Mucosa of rectum (tissue), 2 donors: ENCODE data around the gene POU3F1.
A peak's percentile ranks its signal among the peaks of the same experiment; 100 is the strongest.

Source experiments
- H3K27ac ChIP-seq, 2 donors: one replicate each; pipeline ENCODE4 v1.7.0; 2013; ENCODE audit warnings: inconsistent platforms in 2 of 2, low read depth in 2 of 2, low read length in 2 of 2
- H3K27me3 ChIP-seq, 2 donors: one replicate each; pipeline ENCODE4 v1.7.0; 2013; ENCODE audit warnings: low read length in 2 of 2; ENCODE audit not compliant: control insufficient read depth in 2 of 2, insufficient read depth in 2 of 2
- H3K36me3 ChIP-seq, 2 donors: one replicate each; pipeline ENCODE4 v1.7.0; 2013; ENCODE audit warnings: low read length in 2 of 2; ENCODE audit not compliant: control insufficient read depth in 2 of 2, insufficient read depth in 2 of 2
- H3K4me1 ChIP-seq, 2 donors: one replicate each; pipeline ENCODE4 v1.7.0; 2013; ENCODE audit warnings: low read length in 2 of 2, mild to moderate bottlenecking in 1 of 2; ENCODE audit not compliant: control insufficient read depth in 2 of 2, insufficient read depth in 2 of 2
- H3K4me3 ChIP-seq, 2 donors: one replicate each; pipeline ENCODE4 v1.7.0; 2013; ENCODE audit warnings: low read length in 2 of 2
- H3K9ac ChIP-seq, 2 donors: one replicate each; pipeline ENCODE4 v1.7.0; 2013; ENCODE audit warnings: low read length in 2 of 2, low read depth in 1 of 2, mild to moderate bottlenecking in 1 of 2
- H3K9me3 ChIP-seq, 2 donors: one replicate each; pipeline ENCODE4 v1.7.0; 2013; ENCODE audit warnings: low read length in 2 of 2; ENCODE audit not compliant: control insufficient read depth in 2 of 2
- donor health status: healthy.
- donor health status: Normal muscosa, but diverticular disease.

Gene POU3F1

DNA sequence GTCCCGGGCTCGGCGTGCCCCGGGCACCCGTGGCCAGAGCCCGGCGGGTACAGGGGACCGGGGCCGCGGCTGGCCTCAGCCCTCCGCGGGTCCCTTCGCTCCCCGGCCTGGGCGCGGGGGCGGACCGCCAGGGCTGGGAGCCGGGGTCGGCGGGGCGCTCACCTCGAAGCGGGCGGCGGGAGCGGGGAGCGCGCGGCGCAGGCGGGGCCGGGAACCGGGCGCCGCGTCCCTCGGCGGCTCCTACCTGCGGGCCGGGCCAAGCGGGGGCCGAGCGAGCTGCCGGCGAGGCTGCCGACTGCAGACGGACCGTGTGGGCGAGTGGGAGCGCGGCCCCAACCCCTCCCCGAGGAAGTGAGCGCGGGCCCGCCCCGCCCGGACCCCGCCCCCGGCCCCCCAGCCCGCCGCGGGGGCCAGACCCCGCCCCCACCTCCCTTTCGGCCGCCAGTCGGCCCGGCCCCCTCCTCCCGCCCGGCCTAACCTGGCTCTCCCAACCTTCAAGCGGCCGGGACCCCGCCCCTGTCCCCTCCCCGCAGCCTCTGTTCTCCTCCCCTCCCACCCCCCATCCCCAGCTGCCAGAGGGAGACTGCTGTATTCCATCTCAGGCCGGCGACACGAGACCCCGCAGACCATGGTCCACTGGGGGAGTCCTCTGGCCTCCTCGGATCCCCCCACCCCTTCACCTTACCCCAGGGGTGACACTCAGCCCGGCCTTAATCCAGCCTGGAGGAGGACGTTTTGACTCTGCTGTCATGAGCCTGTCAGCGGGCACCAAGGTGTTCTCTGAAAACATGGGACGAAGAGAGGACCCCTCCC lies 41.2 kb downstream of the POU3F1 start, which contains the start of gene FHL3:
FHL3 (minus strand) TSS at position 320 of the 813 bp plus-strand sequence. CDS start 6,102 bp downstream, outside the sequence.
- Histone ChIP-seq H3K27ac (peak within 1 kb of the TSS; percentile 61 to 72), H3K27me3 (peaks cover 4 to 14% of the 10 kb centered on the region in 2 donors), H3K9me3 (no peaks in the 10 kb centered on the region), H3K36me3 (no peaks in the 10 kb centered on the region), H3K4me1 (peaks cover 11 to 15% of the 10 kb centered on the region in 2 donors), H3K9ac (peak within 1 kb of the TSS; percentile 70 to 72), H3K4me3 (peak within 1 kb of the TSS; percentile 65 to 75)

DNA sequence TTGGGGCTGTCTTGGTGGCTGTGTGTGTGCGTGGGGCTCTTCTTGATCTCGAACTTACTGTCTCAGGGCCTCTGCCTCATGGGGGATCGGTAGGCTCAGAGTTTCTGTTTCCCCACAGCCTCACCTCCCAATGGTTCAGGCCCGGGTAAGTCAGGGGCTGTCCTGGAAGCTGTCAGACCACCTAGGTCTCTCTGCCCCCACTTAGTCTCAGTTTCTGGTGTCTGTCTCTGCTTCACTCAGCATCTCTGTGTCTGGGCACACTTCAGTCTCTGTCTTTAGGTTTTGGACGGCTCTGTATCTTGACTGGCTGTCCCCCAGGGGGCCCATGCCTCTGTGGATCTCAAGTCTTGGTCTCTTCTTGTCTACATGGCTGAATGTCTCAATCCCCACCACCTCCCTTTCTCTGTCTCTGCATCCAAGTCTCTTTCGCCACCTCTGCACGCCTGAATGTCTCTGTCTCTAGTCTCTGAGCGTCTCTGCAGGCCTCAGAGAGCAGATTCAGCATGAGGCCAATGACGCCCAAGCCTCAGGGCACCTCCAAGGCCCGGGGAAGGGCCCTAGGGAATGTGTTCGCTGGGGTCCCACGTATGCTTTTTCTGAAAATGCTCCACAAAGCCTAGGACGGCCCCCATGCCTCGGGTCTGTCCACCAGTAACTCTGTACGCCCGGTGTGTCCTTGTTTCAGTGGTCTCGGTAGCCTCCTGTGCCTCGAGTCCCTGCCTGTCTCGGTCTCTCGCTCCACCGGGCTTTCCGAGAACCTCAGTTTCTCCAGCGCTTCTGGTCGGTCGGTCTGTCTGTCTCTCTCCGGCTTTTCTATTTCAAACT lies 42.1 kb downstream of the POU3F1 start:
- Histone ChIP-seq H3K27ac (peak overlapping the region; percentile 56 to 72), H3K4me1 (peaks cover 19 to 22% of the 10 kb centered on the region in 2 donors), H3K27me3 (peaks cover 4 to 14% of the 10 kb centered on the region in 2 donors), H3K9ac (peak overlapping the region; percentile 70 to 72), H3K36me3 (no peaks in the 10 kb centered on the region), H3K4me3 (peak overlapping the region; percentile 65 to 75), H3K9me3 (no peaks in the 10 kb centered on the region)

DNA sequence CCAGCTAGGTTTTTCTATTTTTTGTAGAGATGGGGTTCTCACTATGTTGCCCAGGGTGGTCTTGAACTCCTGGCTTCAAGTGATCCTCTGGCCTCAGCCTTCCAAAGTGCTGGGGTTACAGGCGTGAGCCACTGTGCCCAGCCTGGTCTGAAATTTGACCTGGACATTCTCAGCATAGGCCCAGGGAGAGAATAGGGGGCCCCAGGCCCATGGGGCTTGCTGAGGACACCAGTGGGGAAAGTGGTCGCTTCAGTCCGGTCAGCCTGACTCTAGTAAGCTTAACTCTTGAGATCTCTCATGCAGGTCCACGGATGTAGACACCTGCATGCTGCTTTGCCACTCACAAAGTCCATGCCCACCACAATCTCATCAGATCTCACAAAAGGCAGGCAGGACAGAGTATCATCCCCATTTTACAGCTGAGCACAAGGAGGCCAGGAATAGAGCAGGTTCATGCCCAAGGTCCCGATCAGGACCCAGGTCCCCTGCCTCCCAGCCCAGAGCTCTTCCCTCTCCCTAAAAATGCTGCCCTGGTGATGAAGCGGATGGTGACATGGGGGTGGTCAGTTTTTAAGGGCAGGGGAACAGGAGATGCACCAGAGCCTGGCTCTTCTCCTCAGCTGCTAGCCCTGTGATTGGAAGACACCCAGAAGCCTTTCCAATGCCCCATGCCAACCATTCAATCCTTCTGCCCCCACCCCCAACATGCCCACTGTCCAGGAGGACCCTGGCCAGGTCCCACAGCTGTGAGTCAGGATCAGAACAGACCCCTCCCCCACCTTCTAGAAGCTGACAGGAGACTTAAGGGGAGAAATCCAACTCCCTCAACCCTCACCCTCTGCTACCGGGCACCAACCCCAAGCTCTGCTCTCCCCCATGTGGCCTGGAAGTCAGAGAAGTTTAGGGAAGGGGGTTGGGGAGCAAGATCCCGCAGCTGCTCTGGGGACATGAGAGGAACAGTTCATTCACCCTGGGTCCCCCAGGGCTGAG lies 43.0 kb downstream of the POU3F1 start:
- Histone ChIP-seq H3K27ac (peak overlapping the region; percentile 14 to 72), H3K36me3 (peaks cover 0 to 3% of the 10 kb centered on the region in 2 donors), H3K4me1 (peaks cover 27 to 31% of the 10 kb centered on the region in 2 donors), H3K27me3 (peaks cover 4 to 14% of the 10 kb centered on the region in 2 donors), H3K9ac (peak overlapping the region; percentile 70 to 72), H3K4me3 (peak overlapping the region in 1 of 2 donors; percentile 75), H3K9me3 (no peaks in the 10 kb centered on the region)

DNA sequence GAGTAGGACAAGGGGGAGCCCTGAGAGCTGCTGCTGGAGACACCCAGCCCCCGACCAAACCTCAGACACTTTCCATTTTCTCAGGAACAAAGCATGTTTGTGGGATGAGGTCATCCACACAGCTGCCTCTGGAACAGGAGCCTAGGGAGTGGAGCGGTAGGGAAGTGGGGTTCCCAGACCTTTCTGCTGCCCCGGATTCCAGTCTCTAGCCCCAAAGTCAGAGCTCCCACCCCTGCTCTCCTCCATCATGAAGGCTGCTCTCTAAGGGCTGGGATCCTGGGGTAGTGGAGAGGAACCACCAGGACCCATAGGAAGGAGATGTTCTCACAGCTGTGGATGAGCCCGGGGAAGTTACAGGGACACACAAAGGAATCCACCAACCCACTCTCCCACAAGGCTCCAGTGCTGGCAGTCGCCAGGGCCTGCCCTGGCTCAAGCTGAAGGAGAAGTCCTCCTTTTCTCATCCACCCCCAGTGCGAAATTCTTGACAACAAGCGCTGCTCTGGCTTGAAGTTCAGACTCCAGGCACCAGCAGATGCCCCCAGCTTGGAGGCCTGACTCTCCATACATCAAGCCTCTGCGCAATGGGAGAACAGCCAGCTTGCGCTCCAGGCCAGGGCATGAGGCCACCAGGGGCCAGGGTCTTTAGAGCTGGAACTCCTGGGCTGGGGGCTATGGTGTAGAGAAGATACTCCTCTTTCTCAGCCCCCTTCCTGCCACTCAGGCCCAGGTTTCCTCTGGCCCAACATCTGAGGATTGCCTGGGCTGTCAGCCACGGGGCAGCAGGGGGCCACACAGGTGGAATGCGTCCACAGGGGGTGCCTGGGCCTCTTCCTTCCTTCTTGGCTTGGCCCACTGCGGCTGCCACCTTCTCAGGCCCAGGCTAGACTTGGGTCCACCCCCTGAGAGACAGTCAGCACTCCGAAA lies 45.8 kb downstream of the POU3F1 start:
- Histone ChIP-seq H3K9ac (peak overlapping the region; percentile 12 to 63), H3K27ac (peak overlapping the region; percentile 71 to 84), H3K4me3 (peak overlapping the region in 1 of 2 donors; percentile 22), H3K9me3 (no peaks in the 10 kb centered on the region), H3K27me3 (peaks cover 4 to 14% of the 10 kb centered on the region in 2 donors), H3K4me1 (peaks cover 36 to 40% of the 10 kb centered on the region in 2 donors), H3K36me3 (peaks cover 0 to 4% of the 10 kb centered on the region in 2 donors)

DNA sequence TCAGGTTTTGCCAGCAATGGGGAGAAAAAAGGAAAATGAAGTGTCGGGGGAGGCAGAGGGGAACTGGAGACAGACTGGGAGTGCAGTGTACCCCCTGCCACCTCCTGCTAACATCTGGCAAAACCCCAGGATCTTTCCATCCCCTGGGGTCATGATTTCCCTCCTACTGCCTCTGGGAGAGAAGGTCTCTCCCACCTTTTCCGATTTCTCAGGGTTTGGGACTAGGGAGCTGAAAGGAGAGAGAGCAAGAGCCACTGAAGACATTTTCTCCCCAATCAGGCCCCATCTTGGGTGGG lies 46.4 kb downstream of the POU3F1 start:
- Histone ChIP-seq H3K9ac (no peak overlapping the region), H3K36me3 (peaks cover 0 to 4% of the 10 kb centered on the region in 2 donors), H3K4me1 (peaks cover 37 to 45% of the 10 kb centered on the region in 2 donors), H3K27me3 (peaks cover 4 to 14% of the 10 kb centered on the region in 2 donors), H3K9me3 (no peaks in the 10 kb centered on the region), H3K27ac (peak overlapping the region; percentile 71 to 84), H3K4me3 (no peak overlapping the region)

DNA sequence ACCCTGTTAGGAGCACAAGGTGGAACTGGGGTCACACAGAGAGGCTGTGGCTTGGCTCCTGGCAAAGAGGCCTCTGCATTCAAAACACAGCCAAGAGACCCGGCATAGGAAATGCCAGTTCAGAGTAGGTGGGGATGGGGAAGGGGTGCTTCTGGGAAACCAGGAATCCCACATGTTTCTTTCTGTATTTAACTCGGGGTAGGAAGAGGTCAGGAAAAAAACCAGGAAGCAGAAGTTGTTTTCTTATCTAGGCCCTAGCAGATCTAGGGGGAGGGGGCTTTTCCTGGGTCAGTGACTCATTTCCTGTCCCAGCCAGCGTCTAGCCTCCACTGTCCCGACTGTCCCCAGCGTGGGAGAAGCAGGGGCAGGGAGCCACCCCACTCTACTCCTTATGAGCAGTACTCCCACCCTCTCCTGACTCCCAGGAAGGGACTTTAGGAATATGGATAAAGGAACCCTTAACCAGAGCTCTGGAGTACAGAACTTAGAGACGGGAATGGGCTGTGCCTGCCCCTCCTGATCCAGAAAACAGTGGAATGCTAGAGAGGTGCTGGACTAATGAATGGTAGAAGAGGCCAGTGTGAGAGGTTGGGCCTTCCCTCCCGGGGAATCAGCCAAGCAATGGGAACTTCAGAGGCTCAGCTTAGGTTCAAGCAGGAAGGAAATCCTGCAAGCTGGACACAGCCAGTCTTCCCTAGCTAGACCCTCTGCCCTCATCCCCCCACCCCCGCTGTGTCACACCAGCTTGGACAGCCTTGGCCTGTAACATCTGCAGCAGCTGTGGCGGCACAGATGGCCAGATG lies 47.0 kb downstream of the POU3F1 start:
- peaks cover 40 to 49% of the 10 kb centered on the region in 2 donors for H3K4me1 ChIP-seq
- no peaks in the 10 kb centered on the region for H3K9me3 ChIP-seq
- H3K27ac ChIP-seq = peak overlapping the region; percentile 71 to 84
- H3K27me3 ChIP-seq = peaks cover 6 to 12% of the 10 kb centered on the region in 2 donors
- H3K4me3 ChIP-seq = no peak overlapping the region
- peak overlapping the region in 1 of 2 donors; percentile 34 for H3K9ac ChIP-seq
- H3K36me3 ChIP-seq = peaks cover 0 to 4% of the 10 kb centered on the region in 2 donors

DNA sequence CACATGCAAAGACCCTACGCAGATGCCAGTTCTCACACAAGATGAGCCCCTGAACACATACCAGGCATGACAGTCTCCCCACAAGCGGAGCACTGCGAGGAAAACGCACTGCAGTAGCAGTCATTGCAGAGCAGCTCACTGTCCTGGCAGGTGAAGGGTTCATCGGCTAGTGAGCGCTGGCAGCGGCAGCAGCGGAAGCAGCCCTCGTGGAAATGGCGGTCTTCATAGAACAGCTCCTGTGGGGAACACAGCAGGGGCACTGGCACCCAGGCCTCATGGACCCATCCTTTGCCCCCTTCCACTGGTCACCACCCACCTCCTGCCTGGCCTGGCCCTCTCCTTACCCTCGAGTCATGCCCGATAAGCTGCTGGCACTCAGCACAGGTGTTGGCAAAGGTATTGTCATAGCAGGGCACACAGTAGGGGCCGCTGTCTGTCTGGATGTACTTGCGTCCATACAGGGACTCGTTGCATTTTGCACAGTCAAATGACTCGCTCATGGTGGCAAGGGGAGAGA lies 47.6 kb downstream of the POU3F1 start:
- peaks cover 36 to 47% of the 10 kb centered on the region in 2 donors for H3K4me1 ChIP-seq
- H3K9me3 ChIP-seq = no peaks in the 10 kb centered on the region
- H3K4me3 ChIP-seq = peak overlapping the region in 1 of 2 donors; percentile 31
- peak overlapping the region; percentile 71 to 84 for H3K27ac ChIP-seq
- peak overlapping the region in 1 of 2 donors; percentile 34 for H3K9ac ChIP-seq
- peaks cover 6 to 7% of the 10 kb centered on the region in 2 donors for H3K27me3 ChIP-seq
- H3K36me3 ChIP-seq = peaks cover 0 to 4% of the 10 kb centered on the region in 2 donors

DNA sequence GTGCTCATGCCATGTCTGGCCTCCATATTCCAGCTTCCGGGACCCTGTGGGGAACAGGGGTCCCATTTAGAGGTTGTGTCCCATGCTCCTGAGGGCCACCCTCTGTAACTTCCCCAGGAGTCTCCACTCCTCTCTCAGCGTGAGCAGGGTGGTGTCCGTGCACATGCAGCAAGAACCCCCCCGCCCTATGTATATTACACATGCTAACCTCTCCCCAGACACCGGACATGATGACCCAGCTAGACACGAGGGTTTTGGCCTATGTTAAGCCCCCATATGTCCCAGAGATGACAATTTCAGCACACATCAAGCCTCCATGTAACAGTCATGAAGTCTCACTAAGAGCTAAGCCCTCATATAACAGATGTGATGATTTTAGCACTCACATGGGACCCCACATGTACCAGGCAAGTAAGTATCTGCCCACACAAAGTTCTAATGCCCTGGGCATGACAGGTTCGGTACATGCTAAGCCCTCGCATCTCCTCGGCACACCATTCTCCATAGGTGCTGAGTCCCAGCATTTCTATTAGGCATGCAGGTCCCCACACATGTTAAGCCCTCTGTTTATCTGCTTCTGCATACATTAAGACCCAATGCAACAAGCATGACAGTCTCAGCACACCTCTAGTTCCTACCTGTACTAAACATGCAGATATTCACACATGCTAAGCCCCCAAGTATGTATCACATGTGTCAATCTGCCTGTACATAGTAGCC lies 48.3 kb downstream of the POU3F1 start:
- H3K4me1 ChIP-seq = peaks cover 36 to 42% of the 10 kb centered on the region in 2 donors
- peaks cover 0 to 2% of the 10 kb centered on the region in 2 donors for H3K27me3 ChIP-seq
- H3K27ac ChIP-seq = peak overlapping the region in 1 of 2 donors; percentile 84
- H3K9ac ChIP-seq = no peak overlapping the region
- H3K9me3 ChIP-seq = no peaks in the 10 kb centered on the region
- peaks cover 0 to 4% of the 10 kb centered on the region in 2 donors for H3K36me3 ChIP-seq
- H3K4me3 ChIP-seq = peak overlapping the region in 1 of 2 donors; percentile 31
